BLaER1 treated with 17β-estradiol and CSF1 and Interleukin-3, amounts not matched to agents 10 nM and 100 nM (cell line): ENCODE measurements around the gene CEBPG.

Experiments used
- H3K27ac ChIP-seq, 11 experiments: shearing (Covaris generic); formaldehyde crosslinking; 2 replicates each; pipeline ENCODE4 v1.8.1; 2022
- H3K27me3 ChIP-seq, 11 experiments: shearing (Covaris generic); formaldehyde crosslinking; 2 replicates each; pipeline ENCODE4 v1.8.1; 2022
- H3K36me3 ChIP-seq, 11 experiments: shearing (Covaris generic); formaldehyde crosslinking; 2 replicates each; pipeline ENCODE4 v1.8.1; 2022
- H3K4me1 ChIP-seq, 10 experiments: shearing (Covaris generic); formaldehyde crosslinking; 2 replicates each; pipeline ENCODE4 v1.8.1; 2022
- H3K4me2 ChIP-seq, 11 experiments: shearing (Covaris generic); formaldehyde crosslinking; 2 replicates each; pipeline ENCODE4 v1.8.1; 2022
- H3K4me3 ChIP-seq, 10 experiments: shearing (Covaris generic); formaldehyde crosslinking; 2 replicates each; pipeline ENCODE4 v1.8.1; 2022
- H3K9ac ChIP-seq, 11 experiments: shearing (Covaris generic); formaldehyde crosslinking; 2 replicates each; pipeline ENCODE4 v1.8.1; 2022
- H3K9me3 ChIP-seq, 11 experiments: shearing (Covaris generic); formaldehyde crosslinking; replicated peaks in 1 of 11; 2 replicates each; pipeline ENCODE4 v1.8.1; 2022
- H4K20me1 ChIP-seq, 11 experiments: shearing (Covaris generic); formaldehyde crosslinking; 2 replicates each; pipeline ENCODE4 v1.8.1; 2022
- Cebpa-rat ChIP-seq, 11 experiments: shearing (Covaris generic); IDR thresholded peaks; 2 replicates each; pipeline ENCODE4 v1.8.1; 2022

CEBPG gene

DNA sequence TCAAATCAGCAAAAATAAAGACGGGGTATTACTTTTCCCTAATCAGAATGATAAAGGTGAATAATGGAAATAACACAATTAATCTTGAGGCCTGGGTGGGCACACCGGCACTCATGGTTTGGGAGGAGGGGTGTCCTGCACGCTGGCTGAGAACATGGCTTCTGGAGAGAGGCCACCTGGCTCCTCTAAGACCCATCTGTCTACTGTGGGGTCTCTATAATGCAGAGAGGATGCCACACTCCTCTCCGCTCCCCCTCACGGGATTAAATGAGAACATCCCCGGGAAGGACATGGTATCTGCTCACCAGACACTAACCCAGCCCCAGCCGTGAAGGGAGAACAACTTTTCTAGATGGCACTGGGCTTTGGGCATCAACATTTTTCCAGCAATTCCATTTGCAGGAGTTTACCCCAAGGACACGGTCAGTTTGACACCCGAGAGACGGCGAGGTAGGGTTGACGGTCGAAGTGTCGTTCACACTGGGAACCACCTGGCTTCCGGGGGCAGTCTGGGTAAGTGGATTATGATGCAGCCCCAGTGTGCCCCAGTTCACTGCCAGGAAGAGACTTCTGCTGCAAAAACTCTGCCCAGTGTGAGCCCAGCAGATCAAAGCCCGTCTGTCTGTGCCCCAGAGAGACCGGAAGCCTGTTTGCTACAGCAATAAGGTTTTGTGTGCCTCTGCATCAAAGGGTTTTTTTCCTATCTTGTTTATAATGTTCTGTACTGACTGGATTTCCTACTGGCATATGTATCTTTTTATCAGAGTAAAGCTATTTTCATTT, 56.6 kb downstream of the CEBPG start:
- Histone ChIP-seq H3K36me3 (peaks cover 0 to 4% (median 0%) of the 10 kb centered on the region in 11 experiments; a peak in 1 of 22 replicates), H3K4me1 (peaks cover 0 to 10% (median 4%) of the 10 kb centered on the region in 10 experiments; a peak in 9 of 20 replicates), H3K27ac (no peak overlapping the region), H3K27me3 (no peaks in the 10 kb centered on the region), H3K4me2 (peak overlapping the region in 7 of 11 experiments; percentile 13 to 43 (median 29); a peak in 8 of 22 replicates), H3K9me3 (no peaks in the 10 kb centered on the region), H3K4me3 (no peak overlapping the region), H3K9ac (no peak overlapping the region; a peak in 1 of 22 replicates), H4K20me1 (peaks cover 0 to 55% (median 8%) of the 10 kb centered on the region in 11 experiments; a peak in 13 of 22 replicates)
- no peak for TF ChIP-seq Cebpa-rat (IDR thresholded peaks at IDR 0.05)

- H4K20me1 ChIP-seq = peaks cover 0 to 55% (median 8%) of the 10 kb centered on the region in 11 experiments; a peak in 13 of 22 replicates
- H3K4me2 ChIP-seq = peak overlapping the region in 6 of 11 experiments; percentile 13 to 43 (median 22); a peak in 7 of 22 replicates
- H3K9ac ChIP-seq = no peak overlapping the region
- no peak overlapping the region for H3K4me3 ChIP-seq
- TF ChIP-seq Cebpa-rat (IDR thresholded peaks at IDR 0.05) = no peak
- H3K36me3 ChIP-seq = peaks cover 0 to 4% (median 0%) of the 10 kb centered on the region in 11 experiments; a peak in 1 of 22 replicates
- H3K4me1 ChIP-seq = peaks cover 0 to 10% (median 4%) of the 10 kb centered on the region in 10 experiments; a peak in 9 of 20 replicates
- no peaks in the 10 kb centered on the region for H3K9me3 ChIP-seq
- H3K27ac ChIP-seq = no peak overlapping the region
- no peaks in the 10 kb centered on the region for H3K27me3 ChIP-seq
Measured at GRCh38 chr19:33430674-33431277, 57.3 kb downstream of the CEBPG start.

- Histone ChIP-seq H3K27ac (no peak overlapping the region), H3K4me2 (no peak overlapping the region), H3K4me1 (peaks cover 0 to 10% (median 4%) of the 10 kb centered on the region in 10 experiments; a peak in 9 of 20 replicates), H3K36me3 (peaks cover 0 to 8% (median 0%) of the 10 kb centered on the region in 11 experiments; a peak in 1 of 22 replicates), H3K4me3 (no peak overlapping the region), H4K20me1 (peaks cover 0 to 53% (median 8%) of the 10 kb centered on the region in 11 experiments; a peak in 13 of 22 replicates), H3K9me3 (no peaks in the 10 kb centered on the region), H3K27me3 (no peaks in the 10 kb centered on the region), H3K9ac (no peak overlapping the region)
- no peak for TF ChIP-seq Cebpa-rat (IDR thresholded peaks at IDR 0.05)
Measured at GRCh38 chr19:33432015-33432414, 58.5 kb downstream of the CEBPG start.
